MG63 (cell line): ENCODE data around the gene FRMD5. TPM values are rescaled to one million over a fixed set of nuclear protein-coding genes. Genes with fewer than 3 reads are reported as not detected.

Experiments
- total RNA-seq: library from RNA; depleted of rRNA; stranded (reverse); fragments of >200 nt; shearing (Covaris generic); gene quantifications from 2 replicates; pipeline ENCODE4 v1.2.3, GENCODE V29; 2014; ENCODE audit warnings: low replicate concordance; rRNA removed

The FRMD5 gene
- total RNA-seq, 1 experiment from 2014 or later, result 13.8 TPM

Other genes starting within 250 kb of the FRMD5 start
- gene GOLM2, start 93.4 kb upstream of the FRMD5 start, total RNA-seq, result 81.9 and 133 TPM in 2 replicates
- 47.2 and 60.3 TPM in 2 replicates for gene CTDSPL2, start 232.4 kb upstream of the FRMD5 start, total RNA-seq